ENCODE data around the gene GTPBP2. TPM values are rescaled to one million over a fixed set of nuclear protein-coding genes. Genes with fewer than 3 reads are reported as not detected.

The GTPBP2 gene
- total RNA-seq, 1 experiment from 2014 or later: 70.8 TPM

GRCh38 chr6:43670623-43670986 lies 41.5 kb upstream of the GTPBP2 start:
- CTCF ChIA-PET: interaction anchor here (0.5 to 1.4 kb wide), 2 partner anchors 54 to 406 kb away, joined by 3 to 5 read pairs; no protein-coding TSS in a partner anchor

GRCh38 chr6:43669922-43670622 lies 41.0 kb upstream of the GTPBP2 start:
- Histone ChIP-seq H3K36me3 (ENCODE audit: low read depth) (peaks cover 9% of the 10 kb centered on the region; the same call in 1 of the 2 replicates), H3K4me3 (no peak overlapping the region), H3K79me2 (ENCODE audit: low read depth) (no peaks in the 10 kb centered on the region), H3K9me2 (ENCODE audit: insufficient read depth) (no peaks in the 10 kb centered on the region), H4K20me1 (ENCODE audit: insufficient read depth) (no peaks in the 10 kb centered on the region), H3F3A (ENCODE audit: insufficient read depth, low read depth) (peaks cover 33% of the 10 kb centered on the region), H2AFZ (no peak overlapping the region), H3K4me2 (peak overlapping the region; percentile 69), H3K27ac (peak overlapping the region; percentile 78), H3K27me3 (ENCODE audit: insufficient read depth, low read depth) (no peaks in the 10 kb centered on the region), H3K4me1 (replicated peaks; ENCODE audit: insufficient read depth) (peaks cover 57% of the 10 kb centered on the region), H3K9me3 (ENCODE audit: insufficient read depth, low read depth) (no peaks in the 10 kb centered on the region)
- ChIA-PET CTCF (interaction anchor here (0.5 to 1.4 kb wide), 2 partner anchors 54 to 406 kb away, joined by 3 to 5 read pairs; no protein-coding TSS in a partner anchor), POLR2A (ENCODE audit: unreplicated experiment) (interaction anchor here (0.9 kb wide), 1 partner anchor 39 kb away, joined by 7 read pairs; no protein-coding TSS in a partner anchor)
- BruUV-seq (replicated peaks): no TSS peak
- DNase-seq: peak; percentile 44 to 77
- intact Hi-C loops (cut with micrococcal nuclease; ENCODE audit: unreplicated experiment): loop anchor here (2.0 to 5.0 kb wide), 6 partner anchors 29 to 667 kb away; no protein-coding TSS in a partner anchor
- no peak for TF ChIP-seq EZH2 (IDR thresholded peaks at IDR 0.05; ENCODE audit: low read depth)
- TF ChIP-seq CTCF (conservative IDR thresholded peaks at IDR 0.05): no peak

More at GRCh38 chr6:43670623-43670986, 41.5 kb upstream of the GTPBP2 start:
- Histone ChIP-seq H3K27me3 (ENCODE audit: insufficient read depth, low read depth) (no peaks in the 10 kb centered on the region), H2AFZ (no peak overlapping the region), H3K4me1 (replicated peaks; ENCODE audit: insufficient read depth) (peaks cover 52% of the 10 kb centered on the region), H3K27ac (peak overlapping the region; percentile 78), H4K20me1 (ENCODE audit: insufficient read depth) (no peaks in the 10 kb centered on the region), H3K36me3 (ENCODE audit: low read depth) (peaks cover 9% of the 10 kb centered on the region; the same call in 1 of the 2 replicates), H3K9me3 (ENCODE audit: insufficient read depth, low read depth) (no peaks in the 10 kb centered on the region), H3K4me2 (peak overlapping the region; percentile 69), H3K9me2 (ENCODE audit: insufficient read depth) (no peaks in the 10 kb centered on the region), H3K79me2 (ENCODE audit: low read depth) (no peaks in the 10 kb centered on the region), H3K4me3 (no peak overlapping the region), H3F3A (ENCODE audit: insufficient read depth, low read depth) (peaks cover 33% of the 10 kb centered on the region)
- intact Hi-C loops (cut with micrococcal nuclease; ENCODE audit: unreplicated experiment): no loop called here
- POLR2A ChIA-PET (ENCODE audit: unreplicated experiment): no interaction called here
- TF ChIP-seq CTCF (conservative IDR thresholded peaks at IDR 0.05) (no peak), EZH2 (IDR thresholded peaks at IDR 0.05; ENCODE audit: low read depth) (no peak)
- no peak for DNase-seq
- no TSS peak for BruUV-seq (replicated peaks)

GRCh38 chr6:43669050-43669921 lies 40.2 kb upstream of the GTPBP2 start:
- peak overlapping the region; percentile 78 for H3K27ac ChIP-seq
- no peaks in the 10 kb centered on the region for H3K9me2 ChIP-seq (ENCODE audit: insufficient read depth)
- CTCF ChIA-PET: interaction anchor here (0.5 to 1.4 kb wide), 4 partner anchors 16 to 99 kb away, joined by 3 to 18 read pairs (median 4); partner anchors contain the start of gene MRPS18A
- H3K4me2 ChIP-seq: peak overlapping the region; percentile 69
- peaks cover 33% of the 10 kb centered on the region for H3F3A ChIP-seq (ENCODE audit: insufficient read depth, low read depth)
- no peaks in the 10 kb centered on the region for H3K79me2 ChIP-seq (ENCODE audit: low read depth)
- POLR2A ChIA-PET (ENCODE audit: unreplicated experiment): interaction anchor here (0.9 kb wide), 1 partner anchor 40 kb away, joined by 7 read pairs; no protein-coding TSS in a partner anchor
- no peak overlapping the region for H3K4me3 ChIP-seq
- intact Hi-C loops (cut with micrococcal nuclease; ENCODE audit: unreplicated experiment): loop anchor here (2.0 to 5.0 kb wide), 6 partner anchors 30 to 668 kb away; no protein-coding TSS in a partner anchor
- BruUV-seq (replicated peaks): no TSS peak
- H3K4me1 ChIP-seq (replicated peaks; ENCODE audit: insufficient read depth): peaks cover 62% of the 10 kb centered on the region
- peaks cover 9% of the 10 kb centered on the region; the same call in 1 of the 2 replicates for H3K36me3 ChIP-seq (ENCODE audit: low read depth)
- H2AFZ ChIP-seq: no peak overlapping the region
- no peak for DNase-seq
- no peaks in the 10 kb centered on the region for H4K20me1 ChIP-seq (ENCODE audit: insufficient read depth)
- TF ChIP-seq CTCF (conservative IDR thresholded peaks at IDR 0.05): no peak
- H3K27me3 ChIP-seq (ENCODE audit: insufficient read depth, low read depth): no peaks in the 10 kb centered on the region
- H3K9me3 ChIP-seq (ENCODE audit: insufficient read depth, low read depth): no peaks in the 10 kb centered on the region

All from PC-9 (cell line).